Inflammatory macrophage treated with lipopolysaccharide for 4 hours (primary cell): Measurements from ENCODE around the gene GPX7.
A peak's percentile ranks its signal among the peaks of the same experiment; 100 is the strongest.

ENCODE experiments used
- DNase-seq: peaks from one replicate; pipeline ENCODE4 v3.0.0-alpha.2; 2020

GPX7 gene

GRCh38 chr1:52588535-52588934 lies 13.6 kb upstream of the GPX7 start:
- DNase-seq, result peak; percentile 71

- no peak for DNase-seq
Observed at GRCh38 chr1:52590266-52590665, 11.9 kb upstream of the GPX7 start.

- no peak for DNase-seq
Observed at GRCh38 chr1:52592637-52593323, 9.4 kb upstream of the GPX7 start.

- DNase-seq, result no peak
Observed at GRCh38 chr1:52593495-52593894, 8.7 kb upstream of the GPX7 start.

- DNase-seq, result no peak
Observed at GRCh38 chr1:52595061-52595460, 7.1 kb upstream of the GPX7 start.

GRCh38 chr1:52597912-52598311 lies 4.3 kb upstream of the GPX7 start:
- DNase-seq, result no peak

GRCh38 chr1:52598729-52599128 lies 3.4 kb upstream of the GPX7 start:
- no peak for DNase-seq

GRCh38 chr1:52599236-52599635 lies 2.9 kb upstream of the GPX7 start:
- no peak for DNase-seq

- no peak for DNase-seq
Observed at GRCh38 chr1:52600533-52601179, 1.5 kb upstream of the GPX7 start.

- DNase-seq, result no peak
Observed at GRCh38 chr1:52601519-52601918, 652 bp upstream of the GPX7 start.

GRCh38 chr1:52602856-52603600 lies 857 bp downstream of the GPX7 start:
- DNase-seq, result no peak

GRCh38 chr1:52603630-52604029 lies 1.5 kb downstream of the GPX7 start:
- DNase-seq, result no peak

- no peak for DNase-seq
Observed at GRCh38 chr1:52604063-52604770, 2.0 kb downstream of the GPX7 start.

GRCh38 chr1:52613636-52614373 lies 11.6 kb downstream of the GPX7 start:
- DNase-seq, result no peak

GRCh38 chr1:52614671-52615070 lies 12.5 kb downstream of the GPX7 start:
- no peak for DNase-seq

GRCh38 chr1:52615489-52616042 lies 13.4 kb downstream of the GPX7 start:
- no peak for DNase-seq

- DNase-seq, result no peak
Observed at GRCh38 chr1:52621950-52622349, 19.8 kb downstream of the GPX7 start.

GRCh38 chr1:52623812-52624211 lies 21.6 kb downstream of the GPX7 start:
- DNase-seq, result no peak

- DNase-seq, result no peak
Observed at GRCh38 chr1:52627028-52627427, 24.9 kb downstream of the GPX7 start.

GRCh38 chr1:52628614-52629324 lies 26.6 kb downstream of the GPX7 start:
- DNase-seq, result no peak

GRCh38 chr1:52629325-52629643 lies 27.1 kb downstream of the GPX7 start:
- DNase-seq, result no peak

GRCh38 chr1:52629667-52630066 lies 27.5 kb downstream of the GPX7 start:
- DNase-seq, result no peak
